ENCODE results near the gene NECTIN1.
"Not testable (repeated sequence)": the region's sequence is repeated elsewhere in the genome, so short reads cannot be mapped to it uniquely, and the experiment has no call there.

Gene NECTIN1

DNA sequence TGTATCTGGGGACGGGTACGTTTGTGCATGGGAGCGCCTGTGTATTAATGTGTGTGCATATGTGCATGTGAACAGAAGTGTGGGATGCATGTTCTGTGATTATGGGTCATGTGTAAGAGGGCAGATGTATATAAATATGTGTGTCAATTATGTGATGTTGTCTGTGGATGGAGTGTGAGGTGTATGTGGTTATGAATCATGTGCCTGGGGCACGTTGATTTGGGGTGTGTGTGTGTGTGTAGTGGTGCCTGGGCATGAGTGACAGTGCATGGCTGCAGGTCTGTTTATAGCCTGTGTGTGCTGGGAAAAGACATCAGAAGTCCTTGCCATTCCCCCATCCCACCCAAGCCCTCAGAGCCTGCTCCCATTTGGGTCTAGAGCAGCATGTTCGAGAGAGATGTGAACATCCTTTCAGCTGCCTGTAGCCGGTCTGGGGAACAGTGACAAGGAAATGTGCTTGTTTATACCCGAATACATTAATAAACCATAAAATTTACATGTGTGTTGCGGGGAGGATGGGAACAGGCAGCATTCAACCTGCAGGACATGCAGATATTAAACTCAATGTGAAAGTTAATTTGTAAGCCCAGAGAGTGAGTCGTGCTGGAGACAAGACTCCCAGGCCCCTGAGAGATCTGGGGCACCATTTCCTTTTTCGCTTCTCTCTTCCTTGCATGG is 129.0 kb downstream of the NECTIN1 start:
- H3K36me3 ChIP-seq (ENCODE audit: control insufficient read depth in 1 of 2, insufficient read depth in 2 of 2, low read length in 2 of 2) = no peaks in the 10 kb centered on the region
- H3K27me3 ChIP-seq (ENCODE audit: insufficient read depth, low read length) = no peaks in the 10 kb centered on the region
- H3K4me3 ChIP-seq (ENCODE audit: low read depth, low read length) = no peak overlapping the region
- H3K79me1 ChIP-seq (ENCODE audit: low read length) = no peaks in the 10 kb centered on the region
- H2BK12ac ChIP-seq (ENCODE audit: low read length) = no peak overlapping the region
- H4K8ac ChIP-seq (ENCODE audit: low read depth, low read length) = no peak overlapping the region
- H3K9me3 ChIP-seq (ENCODE audit: insufficient read depth, low read depth, low read length) = peaks cover 3% of the 10 kb centered on the region
- H2BK120ac ChIP-seq (ENCODE audit: insufficient read depth, low read length, poor library complexity) = no peak overlapping the region
- H4K91ac ChIP-seq (ENCODE audit: low read depth, low read length) = no peak overlapping the region
- H4K12ac ChIP-seq (ENCODE audit: low read depth, low read length) = no peak overlapping the region
- no peak overlapping the region for H2BK5ac ChIP-seq (ENCODE audit: low read depth, low read length, poor library complexity)
- no peak overlapping the region for H2AK5ac ChIP-seq (ENCODE audit: low read length)
- H3K4me2 ChIP-seq (ENCODE audit: low read length) = no peak overlapping the region
- no peak overlapping the region for H3K27ac ChIP-seq (ENCODE audit: low read depth, low read length)
- H3K14ac ChIP-seq (ENCODE audit: low read length) = no peak overlapping the region
- H3K9ac ChIP-seq (ENCODE audit: low read length) = no peak overlapping the region
- no peak overlapping the region for H3K4ac ChIP-seq (ENCODE audit: low read depth, low read length)
- H3K23ac ChIP-seq (ENCODE audit: low read length) = no peak overlapping the region
- H3K4me1 ChIP-seq (ENCODE audit: control insufficient read depth in 1 of 2, insufficient read depth in 2 of 2, low read length in 2 of 2) = peaks cover 0 to 5% of the 10 kb centered on the region in 2 experiments
- no peak overlapping the region for H2AFZ ChIP-seq (ENCODE audit: insufficient read depth, low read length, poor library complexity)
- no peak overlapping the region for H3K18ac ChIP-seq (ENCODE audit: low read length)
- no peak for DNase-seq
- no CpG with 5 or more reads among the region's 10 CpGs for WGBS (ENCODE audit: extremely low coverage, insufficient coverage, insufficient read length)
- no peaks in the 10 kb centered on the region for H3K79me2 ChIP-seq (ENCODE audit: control insufficient read depth, insufficient read depth, low read length, poor library complexity)

- not testable (repeated sequence) for H3K27me3 ChIP-seq (ENCODE audit: insufficient read depth, low read length); H2BK5ac ChIP-seq (ENCODE audit: low read depth, low read length, poor library complexity); H3K23ac ChIP-seq (ENCODE audit: low read length); H3K36me3 ChIP-seq (ENCODE audit: control insufficient read depth in 1 of 2, insufficient read depth in 2 of 2, low read length in 2 of 2); H3K79me2 ChIP-seq (ENCODE audit: control insufficient read depth, insufficient read depth, low read length, poor library complexity); H3K79me1 ChIP-seq (ENCODE audit: low read length); H3K14ac ChIP-seq (ENCODE audit: low read length); H2BK12ac ChIP-seq (ENCODE audit: low read length); H3K27ac ChIP-seq (ENCODE audit: low read depth, low read length); H4K8ac ChIP-seq (ENCODE audit: low read depth, low read length); H4K12ac ChIP-seq (ENCODE audit: low read depth, low read length); H4K91ac ChIP-seq (ENCODE audit: low read depth, low read length); H3K9me3 ChIP-seq (ENCODE audit: insufficient read depth, low read depth, low read length); H3K4me1 ChIP-seq (ENCODE audit: control insufficient read depth in 1 of 2, insufficient read depth in 2 of 2, low read length in 2 of 2); H3K4me2 ChIP-seq (ENCODE audit: low read length); H2AFZ ChIP-seq (ENCODE audit: insufficient read depth, low read length, poor library complexity); H2BK120ac ChIP-seq (ENCODE audit: insufficient read depth, low read length, poor library complexity); H3K18ac ChIP-seq (ENCODE audit: low read length); H3K9ac ChIP-seq (ENCODE audit: low read length); H3K4me3 ChIP-seq (ENCODE audit: low read depth, low read length); DNase-seq; H3K4ac ChIP-seq (ENCODE audit: low read depth, low read length); H2AK5ac ChIP-seq (ENCODE audit: low read length)
- WGBS (ENCODE audit: extremely low coverage, insufficient coverage, insufficient read length) = no CpG with 5 or more reads among the region's 2 CpGs
These were observed 133.1 kb downstream of the NECTIN1 start for GRCh38 chr11:119595941-119596340.

- DNase-seq = no peak
- H2BK12ac ChIP-seq (ENCODE audit: low read length) = no peak overlapping the region
- no peak overlapping the region for H3K4ac ChIP-seq (ENCODE audit: low read depth, low read length)
- no peak overlapping the region for H3K9ac ChIP-seq (ENCODE audit: low read length)
- no CpG with 5 or more reads among the region's 4 CpGs for WGBS (ENCODE audit: extremely low coverage, insufficient coverage, insufficient read length)
- no peaks in the 10 kb centered on the region for H3K79me2 ChIP-seq (ENCODE audit: control insufficient read depth, insufficient read depth, low read length, poor library complexity)
- H3K23ac ChIP-seq (ENCODE audit: low read length) = no peak overlapping the region
- H3K14ac ChIP-seq (ENCODE audit: low read length) = no peak overlapping the region
- H3K9me3 ChIP-seq (ENCODE audit: insufficient read depth, low read depth, low read length) = no peaks in the 10 kb centered on the region
- H4K91ac ChIP-seq (ENCODE audit: low read depth, low read length) = no peak overlapping the region
- H2BK120ac ChIP-seq (ENCODE audit: insufficient read depth, low read length, poor library complexity) = no peak overlapping the region
- H4K8ac ChIP-seq (ENCODE audit: low read depth, low read length) = no peak overlapping the region
- no peak overlapping the region for H2AK5ac ChIP-seq (ENCODE audit: low read length)
- H3K4me2 ChIP-seq (ENCODE audit: low read length) = no peak overlapping the region
- H3K4me1 ChIP-seq (ENCODE audit: control insufficient read depth in 1 of 2, insufficient read depth in 2 of 2, low read length in 2 of 2) = peaks cover 0 to 6% of the 10 kb centered on the region in 2 experiments
- no peaks in the 10 kb centered on the region for H3K79me1 ChIP-seq (ENCODE audit: low read length)
- no peaks in the 10 kb centered on the region for H3K36me3 ChIP-seq (ENCODE audit: control insufficient read depth in 1 of 2, insufficient read depth in 2 of 2, low read length in 2 of 2)
- no peak overlapping the region for H3K4me3 ChIP-seq (ENCODE audit: low read depth, low read length)
- H3K27ac ChIP-seq (ENCODE audit: low read depth, low read length) = no peak overlapping the region
- H3K18ac ChIP-seq (ENCODE audit: low read length) = no peak overlapping the region
- no peaks in the 10 kb centered on the region for H3K27me3 ChIP-seq (ENCODE audit: insufficient read depth, low read length)
- H4K12ac ChIP-seq (ENCODE audit: low read depth, low read length) = no peak overlapping the region
- no peak overlapping the region for H2AFZ ChIP-seq (ENCODE audit: insufficient read depth, low read length, poor library complexity)
- H2BK5ac ChIP-seq (ENCODE audit: low read depth, low read length, poor library complexity) = no peak overlapping the region
These were observed 134.3 kb downstream of the NECTIN1 start for GRCh38 chr11:119594639-119595249.

DNA sequence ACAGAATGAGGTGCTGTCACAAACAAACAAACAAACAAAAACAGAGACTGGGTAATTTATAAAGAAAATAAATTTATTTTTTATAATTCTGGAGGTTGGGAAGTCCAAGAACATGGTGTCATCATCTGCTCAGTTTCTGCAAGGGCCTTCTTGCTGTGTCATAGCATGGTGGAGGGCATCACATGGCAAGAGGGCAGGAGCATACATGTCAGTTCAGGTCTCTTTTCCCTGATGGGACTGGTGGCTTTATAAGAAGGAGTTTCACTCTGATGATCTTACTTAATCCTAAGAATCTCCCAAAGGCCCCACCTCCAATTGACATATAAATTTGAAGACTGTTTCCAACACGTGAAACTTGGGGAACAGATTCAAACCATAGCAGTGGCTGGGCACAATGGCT is 135.7 kb downstream of the NECTIN1 start:
- H3K4me2 ChIP-seq (ENCODE audit: low read length) = no peak overlapping the region
- no peak overlapping the region for H2AK5ac ChIP-seq (ENCODE audit: low read length)
- H4K91ac ChIP-seq (ENCODE audit: low read depth, low read length) = no peak overlapping the region
- no peaks in the 10 kb centered on the region for H3K79me1 ChIP-seq (ENCODE audit: low read length)
- no peak overlapping the region for H3K23ac ChIP-seq (ENCODE audit: low read length)
- no peak overlapping the region for H3K27ac ChIP-seq (ENCODE audit: low read depth, low read length)
- H3K9me3 ChIP-seq (ENCODE audit: insufficient read depth, low read depth, low read length) = no peaks in the 10 kb centered on the region
- H3K9ac ChIP-seq (ENCODE audit: low read length) = no peak overlapping the region
- H4K8ac ChIP-seq (ENCODE audit: low read depth, low read length) = no peak overlapping the region
- H3K18ac ChIP-seq (ENCODE audit: low read length) = no peak overlapping the region
- H3K14ac ChIP-seq (ENCODE audit: low read length) = no peak overlapping the region
- no peak overlapping the region for H4K12ac ChIP-seq (ENCODE audit: low read depth, low read length)
- H3K4me3 ChIP-seq (ENCODE audit: low read depth, low read length) = no peak overlapping the region
- no peaks in the 10 kb centered on the region for H3K79me2 ChIP-seq (ENCODE audit: control insufficient read depth, insufficient read depth, low read length, poor library complexity)
- no peaks in the 10 kb centered on the region for H3K27me3 ChIP-seq (ENCODE audit: insufficient read depth, low read length)
- no peak overlapping the region for H3K4ac ChIP-seq (ENCODE audit: low read depth, low read length)
- no peaks in the 10 kb centered on the region for H3K36me3 ChIP-seq (ENCODE audit: control insufficient read depth in 1 of 2, insufficient read depth in 2 of 2, low read length in 2 of 2)
- WGBS (ENCODE audit: extremely low coverage, insufficient coverage, insufficient read length) = no CpG with 5 or more reads among the region's 1 CpG
- DNase-seq = no peak
- peaks cover 0 to 4% of the 10 kb centered on the region in 2 experiments for H3K4me1 ChIP-seq (ENCODE audit: control insufficient read depth in 1 of 2, insufficient read depth in 2 of 2, low read length in 2 of 2)
- H2BK5ac ChIP-seq (ENCODE audit: low read depth, low read length, poor library complexity) = no peak overlapping the region
- H2BK12ac ChIP-seq (ENCODE audit: low read length) = no peak overlapping the region
- no peak overlapping the region for H2AFZ ChIP-seq (ENCODE audit: insufficient read depth, low read length, poor library complexity)
- no peak overlapping the region for H2BK120ac ChIP-seq (ENCODE audit: insufficient read depth, low read length, poor library complexity)

Data from trophoblast cell (in vitro differentiated cells and primary cell).